ENCODE measurements around the gene UAP1L1.

Gene UAP1L1

DNA sequence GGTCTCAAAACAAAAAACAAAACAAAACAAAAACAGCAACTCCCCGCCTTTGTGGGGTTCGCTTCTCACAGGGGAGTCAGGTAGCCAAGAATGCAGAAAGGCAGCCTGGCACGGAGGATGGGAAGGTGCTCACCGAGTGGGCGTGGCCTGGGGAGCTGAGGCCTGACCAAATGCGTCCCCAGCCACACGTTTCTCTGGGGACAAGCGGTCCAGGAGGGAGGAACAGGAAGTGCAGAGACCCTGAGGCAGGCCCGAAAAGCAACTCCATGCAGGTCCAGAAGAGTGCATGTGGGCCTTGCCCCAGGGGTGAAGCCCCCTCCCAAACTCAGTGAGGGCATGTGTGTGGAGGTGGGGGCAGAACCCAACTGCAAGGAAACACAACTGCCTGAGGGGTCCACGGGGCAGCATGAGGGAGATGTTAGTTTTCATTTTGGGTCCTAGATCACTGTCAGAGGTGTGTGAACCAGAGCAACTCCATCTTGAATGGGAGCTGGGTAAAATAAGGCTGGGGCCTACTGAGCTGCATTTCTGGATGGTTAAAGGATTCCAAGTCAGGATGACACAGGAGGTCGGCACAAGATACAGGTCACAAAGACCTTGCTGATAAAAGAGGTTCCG is 2.6 kb upstream of the UAP1L1 start:
- DNase-seq (ENCODE audit: low read depth in 1 of 2, low spot score in 1 of 2) = no peak

DNA sequence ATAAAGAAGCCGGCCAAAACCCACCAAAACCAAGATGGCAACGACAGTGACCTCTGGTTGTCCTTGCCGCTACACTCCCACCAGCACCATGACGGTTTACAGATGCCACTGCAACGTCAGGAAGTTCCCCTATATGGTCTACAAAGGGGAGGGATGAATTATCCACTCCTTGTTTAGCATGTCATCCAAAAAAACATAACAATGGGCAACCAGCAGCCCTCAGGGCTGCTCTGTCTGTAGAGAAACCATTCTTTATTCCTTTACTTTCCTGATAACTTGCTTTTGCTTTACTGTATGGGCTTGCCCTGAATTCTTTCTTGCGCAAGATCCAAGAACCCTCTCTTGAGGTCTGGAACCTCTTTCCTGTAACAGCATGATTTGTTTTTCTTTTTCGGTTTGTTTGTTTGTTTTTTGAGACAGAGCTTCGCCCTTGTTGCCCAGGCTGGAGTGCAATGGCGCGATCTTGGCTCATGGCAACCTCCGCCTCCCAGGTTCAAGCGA is 2.0 kb upstream of the UAP1L1 start:
- DNase-seq (ENCODE audit: low read depth in 1 of 2, low spot score in 1 of 2) = no peak

DNA sequence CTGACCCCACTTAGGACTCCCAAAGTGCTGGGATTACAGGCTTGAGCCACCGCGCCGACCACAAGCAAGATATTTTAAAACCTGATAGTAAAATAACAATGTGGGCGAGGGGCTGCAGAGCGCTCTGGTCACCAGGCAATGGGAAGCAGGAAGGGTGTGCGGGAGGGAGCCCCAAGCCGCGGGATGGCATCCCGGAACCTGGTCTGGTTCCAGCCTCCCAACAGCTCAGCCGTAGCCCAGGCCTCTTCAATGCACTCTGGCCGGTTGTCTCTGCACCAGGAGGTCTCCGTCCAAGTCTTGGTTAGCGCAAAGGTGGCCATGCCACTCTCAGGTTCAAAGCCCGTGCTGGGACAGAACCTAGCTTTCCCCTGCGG is 694 bp upstream of the UAP1L1 start:
- no peak for DNase-seq (ENCODE audit: low read depth in 1 of 2, low spot score in 1 of 2)

DNA sequence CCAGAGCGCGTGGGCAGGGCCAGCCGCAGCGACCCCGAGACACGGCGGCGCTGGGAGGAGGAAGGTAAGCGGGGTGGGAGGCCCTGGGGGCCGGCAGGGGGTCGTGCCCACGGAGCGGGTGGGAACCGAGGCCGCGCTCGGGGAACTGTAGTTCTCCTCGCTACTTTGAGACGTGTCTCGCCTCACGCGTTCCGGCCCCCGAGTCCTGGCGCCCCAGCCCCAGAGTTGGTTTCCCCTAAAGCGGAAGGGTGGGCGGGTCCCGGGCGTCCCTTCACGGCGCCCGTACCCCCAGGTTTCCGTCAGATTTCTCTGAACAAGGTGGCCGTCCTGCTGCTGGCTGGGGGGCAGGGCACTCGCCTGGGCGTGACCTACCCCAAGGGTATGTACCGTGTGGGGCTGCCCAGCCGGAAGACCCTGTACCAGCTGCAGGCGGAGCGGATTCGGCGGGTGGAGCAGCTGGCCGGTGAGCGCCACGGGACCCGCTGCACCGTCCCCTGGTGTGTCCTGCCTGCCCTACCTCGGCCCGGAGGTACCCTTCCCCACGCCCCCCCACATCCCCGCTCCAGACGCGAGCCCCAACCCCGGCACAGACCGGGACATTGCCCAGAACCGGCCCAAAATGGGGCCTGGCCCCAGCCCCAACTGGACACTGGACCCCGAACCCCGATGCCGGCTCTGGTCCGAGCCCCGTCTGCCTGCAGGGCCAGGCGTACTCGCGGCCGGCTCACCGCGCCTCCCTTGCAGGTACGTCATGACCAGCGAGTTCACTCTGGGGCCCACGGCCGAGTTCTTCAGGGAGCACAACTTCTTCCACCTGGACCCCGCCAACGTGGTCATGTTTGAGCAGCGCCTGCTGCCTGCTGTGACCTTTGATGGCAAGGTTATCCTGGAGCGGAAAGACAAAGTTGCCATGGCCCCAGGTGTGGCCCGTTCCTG is 709 bp downstream of the UAP1L1 start:
- DNase-seq (ENCODE audit: low read depth in 1 of 2, low spot score in 1 of 2) = no peak

DNA sequence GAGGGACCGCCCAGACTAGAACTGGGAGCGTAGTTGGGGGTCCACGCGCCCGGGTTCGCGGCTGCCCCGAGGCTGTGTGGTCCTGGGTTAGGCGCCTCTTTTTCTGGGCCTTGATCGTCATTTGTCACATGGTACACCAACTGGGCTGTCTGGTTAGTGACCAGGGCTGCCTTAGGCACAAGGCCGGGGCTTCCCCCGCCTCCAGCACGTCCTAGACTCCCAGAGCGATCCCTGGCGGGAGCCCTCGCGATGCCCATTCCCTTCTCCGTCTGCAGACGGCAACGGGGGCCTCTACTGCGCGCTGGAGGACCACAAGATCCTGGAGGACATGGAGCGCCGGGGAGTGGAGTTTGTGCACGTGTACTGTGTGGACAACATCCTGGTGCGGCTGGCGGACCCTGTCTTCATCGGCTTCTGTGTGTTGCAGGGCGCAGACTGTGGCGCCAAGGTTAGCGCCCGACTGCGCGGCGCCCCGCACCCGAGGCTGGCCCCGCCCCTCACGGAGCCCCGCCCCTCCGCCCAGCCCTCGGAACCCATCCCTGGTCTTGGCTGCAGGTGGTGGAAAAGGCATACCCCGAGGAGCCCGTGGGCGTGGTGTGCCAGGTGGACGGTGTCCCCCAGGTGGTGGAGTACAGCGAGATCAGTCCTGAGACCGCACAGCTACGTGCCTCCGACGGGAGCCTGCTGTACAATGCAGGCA is 1.5 kb downstream of the UAP1L1 start:
- DNase-seq (ENCODE audit: low read depth in 1 of 2, low spot score in 1 of 2) = no peak

DNA sequence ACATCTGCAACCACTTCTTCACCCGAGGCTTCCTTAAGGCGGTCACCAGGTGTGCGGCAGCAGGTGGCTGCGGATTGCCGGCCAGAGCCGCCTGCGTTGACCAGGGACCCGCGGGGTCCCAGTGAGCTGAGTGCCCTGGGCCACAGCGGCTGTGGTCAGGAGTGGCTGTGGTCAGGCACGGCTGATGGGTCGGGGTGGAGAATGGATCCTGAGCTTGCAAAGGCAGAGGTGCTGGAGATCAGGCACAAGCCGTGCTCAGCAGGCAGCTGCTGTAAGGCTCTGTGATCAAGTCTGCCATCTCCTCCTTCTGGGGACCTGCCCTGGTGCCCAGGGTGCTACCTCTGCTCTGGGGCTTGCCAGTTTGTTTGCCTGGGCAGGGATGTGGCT is 2.1 kb downstream of the UAP1L1 start:
- DNase-seq (ENCODE audit: low read depth in 1 of 2, low spot score in 1 of 2) = no peak

DNA sequence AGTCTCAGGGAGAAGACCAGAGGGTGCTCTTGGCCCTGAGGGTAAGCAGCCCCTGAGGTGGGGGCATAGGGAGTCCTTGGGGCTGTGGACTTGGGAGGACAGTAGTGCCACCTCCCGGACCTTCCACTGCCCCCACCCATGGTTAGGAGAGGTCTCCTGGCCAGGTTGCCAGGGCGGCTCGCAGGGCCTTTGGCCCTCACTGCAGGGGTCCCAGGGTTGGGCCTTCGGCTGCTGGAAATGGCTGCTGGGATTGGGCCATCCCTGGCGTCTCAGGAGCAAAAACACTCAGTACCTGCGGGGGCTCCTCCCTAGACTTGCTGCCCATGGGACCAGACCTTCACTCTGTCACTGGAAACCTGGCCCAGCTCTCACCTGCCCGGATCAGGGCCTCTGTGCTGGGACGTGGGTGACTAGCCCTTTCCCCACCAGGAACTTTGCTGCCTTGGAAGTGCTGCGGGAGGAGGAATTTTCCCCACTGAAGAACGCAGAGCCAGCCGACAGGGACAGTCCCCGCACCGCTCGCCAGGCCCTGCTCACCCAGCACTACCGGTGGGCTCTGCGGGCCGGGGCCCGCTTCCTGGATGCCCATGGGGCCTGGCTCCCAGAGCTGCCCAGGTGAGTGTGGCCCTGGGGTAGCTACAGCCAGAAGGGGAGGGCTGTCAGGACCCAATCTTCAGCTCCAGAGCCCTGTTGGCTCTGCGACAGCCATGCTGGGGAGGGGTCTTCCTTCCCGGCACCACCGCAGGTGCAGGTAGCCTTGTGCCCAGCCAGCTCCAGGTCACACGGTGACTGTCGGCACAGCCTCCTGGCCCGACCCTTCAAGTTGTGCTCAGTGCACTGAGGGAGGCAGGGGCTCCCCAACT is 3.2 kb downstream of the UAP1L1 start:
- DNase-seq (ENCODE audit: low read depth in 1 of 2, low spot score in 1 of 2) = no peak

DNA sequence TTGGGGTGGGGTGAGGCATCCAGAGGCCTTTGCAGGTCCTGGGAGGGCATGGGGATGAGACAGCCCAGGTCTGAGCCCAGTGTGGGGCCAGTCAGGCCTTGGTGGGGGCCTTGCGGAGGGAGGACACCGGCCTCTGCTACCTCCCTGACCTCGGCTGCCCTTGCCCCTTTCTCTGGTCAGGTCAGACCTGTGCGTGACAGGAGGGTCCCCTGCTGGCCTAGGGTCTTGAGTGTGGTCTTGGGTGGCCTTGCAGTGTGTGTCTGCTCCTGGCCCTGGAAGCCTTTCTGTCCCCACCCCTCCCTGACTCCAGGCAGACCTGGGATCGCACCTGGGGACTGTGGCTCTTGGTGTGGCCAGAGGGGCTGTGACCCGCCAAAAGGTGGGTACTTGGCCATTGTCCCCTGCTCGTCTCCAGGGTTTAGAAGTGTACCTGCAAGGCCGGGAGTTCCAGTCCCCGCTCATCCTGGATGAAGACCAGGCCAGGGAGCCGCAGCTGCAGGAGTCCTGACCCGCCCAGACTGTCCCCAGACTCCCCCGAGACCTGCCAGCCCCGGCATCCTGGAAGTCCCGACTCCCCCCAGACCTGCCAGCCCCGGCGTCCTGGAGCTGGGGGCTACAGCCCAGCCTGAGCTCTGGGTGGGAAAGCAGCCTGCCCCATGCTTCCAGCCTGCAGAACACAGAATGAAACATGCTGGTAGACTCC is 5.1 kb downstream of the UAP1L1 start:
- DNase-seq (ENCODE audit: low read depth in 1 of 2, low spot score in 1 of 2) = no peak

DNA sequence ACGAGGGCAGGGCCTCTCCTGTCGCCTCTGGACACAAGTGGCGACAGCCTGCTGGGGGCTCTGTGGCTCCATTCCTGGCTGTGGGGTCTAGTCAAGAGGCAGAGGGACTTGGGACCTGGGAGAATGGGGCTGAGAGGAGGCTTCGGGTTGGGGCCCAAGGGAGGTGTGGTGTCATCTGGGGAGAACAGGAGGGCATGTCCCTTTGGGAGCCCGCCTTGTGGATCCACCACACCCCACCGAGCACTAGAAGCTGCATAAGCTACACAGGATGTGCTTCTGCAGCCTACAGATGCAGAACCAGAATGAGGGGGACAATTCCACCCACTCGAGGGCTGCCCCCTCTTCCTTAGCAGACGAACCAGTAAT is 5.6 kb downstream of the UAP1L1 start:
- DNase-seq (ENCODE audit: low read depth in 1 of 2, low spot score in 1 of 2) = no peak

DNA sequence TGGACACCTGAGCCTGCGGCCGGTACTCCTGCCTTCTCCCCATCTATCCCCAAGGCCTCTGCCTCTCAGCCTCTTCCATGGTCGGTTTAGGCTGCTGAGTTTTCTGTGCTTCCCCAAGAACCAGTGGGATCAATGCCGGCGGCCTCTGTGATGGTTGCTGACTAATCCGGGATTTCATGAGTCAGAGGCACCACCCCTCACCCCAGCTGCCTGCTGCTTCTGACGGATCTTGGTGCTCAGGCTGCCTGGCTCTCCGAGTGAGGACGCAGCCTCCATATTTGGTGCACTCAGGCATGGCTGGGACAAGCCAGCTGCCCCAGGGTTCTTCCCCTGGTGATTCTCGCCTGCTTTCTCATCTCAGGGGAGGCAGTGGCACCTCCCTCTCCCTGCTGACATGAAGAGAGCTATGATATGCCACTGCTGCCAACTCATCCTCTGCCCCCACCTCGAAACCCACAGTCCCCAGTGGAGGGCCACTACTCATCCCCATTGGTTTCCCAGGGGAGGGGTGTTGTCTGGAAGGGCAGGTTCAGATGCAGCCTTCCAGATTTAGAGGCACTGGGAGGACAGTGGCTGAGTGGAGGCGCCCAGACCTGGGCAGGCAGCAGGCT is 6.2 kb downstream of the UAP1L1 start:
- no peak for DNase-seq (ENCODE audit: low read depth in 1 of 2, low spot score in 1 of 2)

DNA sequence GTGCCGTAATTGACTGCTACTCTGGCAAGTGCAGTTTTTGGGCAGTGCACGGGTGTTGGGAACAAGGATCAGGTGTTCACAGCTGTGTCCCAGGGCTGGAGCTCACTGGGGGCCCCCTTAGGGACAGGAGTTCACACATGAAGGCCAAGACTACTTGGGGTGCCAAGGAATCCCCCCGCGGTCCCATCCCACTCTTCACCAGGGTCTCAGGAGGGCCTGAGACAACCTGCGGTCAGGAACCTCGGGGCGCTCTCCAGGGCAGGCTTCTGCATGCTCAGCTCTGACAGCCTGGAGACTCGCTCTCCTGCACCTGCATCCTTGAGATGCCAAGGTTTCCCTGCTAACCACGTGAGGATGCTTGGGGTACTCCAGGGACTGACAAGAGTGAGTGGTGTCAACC is 7.2 kb downstream of the UAP1L1 start:
- DNase-seq (ENCODE audit: low read depth in 1 of 2, low spot score in 1 of 2) = no peak

DNA sequence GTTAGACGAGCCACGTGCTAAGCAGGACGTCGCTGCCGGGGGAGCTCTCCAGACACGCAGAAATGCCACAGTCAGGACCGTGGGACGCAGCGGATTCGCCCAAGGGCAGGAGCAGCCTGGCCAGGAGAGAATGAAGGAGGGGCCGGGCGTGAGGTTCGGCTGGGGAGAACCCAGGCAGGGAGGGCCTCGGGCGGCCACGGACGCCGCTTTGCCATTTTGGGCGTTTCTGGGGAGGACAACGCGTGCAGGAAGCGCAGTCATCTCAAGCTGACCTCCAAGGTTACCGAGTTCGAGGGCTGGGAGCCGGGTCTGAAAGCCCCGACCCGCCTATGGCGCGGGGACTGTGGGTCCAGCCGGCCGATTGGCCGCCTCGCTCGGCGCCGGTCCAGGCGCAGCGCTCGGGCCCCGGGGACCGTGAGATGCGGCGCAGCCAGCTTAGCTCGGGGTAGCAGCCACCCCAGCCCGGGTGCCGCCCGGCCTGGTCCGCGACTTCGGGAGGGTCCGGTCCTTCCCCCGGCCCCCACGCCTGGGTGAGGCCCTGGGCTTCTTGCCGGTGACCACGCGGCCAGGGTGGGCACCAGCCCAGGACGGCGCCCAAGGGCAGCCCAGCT is 8.7 kb downstream of the UAP1L1 start:
- DNase-seq (ENCODE audit: low read depth in 1 of 2, low spot score in 1 of 2) = peak; percentile 17 to 28

DNA sequence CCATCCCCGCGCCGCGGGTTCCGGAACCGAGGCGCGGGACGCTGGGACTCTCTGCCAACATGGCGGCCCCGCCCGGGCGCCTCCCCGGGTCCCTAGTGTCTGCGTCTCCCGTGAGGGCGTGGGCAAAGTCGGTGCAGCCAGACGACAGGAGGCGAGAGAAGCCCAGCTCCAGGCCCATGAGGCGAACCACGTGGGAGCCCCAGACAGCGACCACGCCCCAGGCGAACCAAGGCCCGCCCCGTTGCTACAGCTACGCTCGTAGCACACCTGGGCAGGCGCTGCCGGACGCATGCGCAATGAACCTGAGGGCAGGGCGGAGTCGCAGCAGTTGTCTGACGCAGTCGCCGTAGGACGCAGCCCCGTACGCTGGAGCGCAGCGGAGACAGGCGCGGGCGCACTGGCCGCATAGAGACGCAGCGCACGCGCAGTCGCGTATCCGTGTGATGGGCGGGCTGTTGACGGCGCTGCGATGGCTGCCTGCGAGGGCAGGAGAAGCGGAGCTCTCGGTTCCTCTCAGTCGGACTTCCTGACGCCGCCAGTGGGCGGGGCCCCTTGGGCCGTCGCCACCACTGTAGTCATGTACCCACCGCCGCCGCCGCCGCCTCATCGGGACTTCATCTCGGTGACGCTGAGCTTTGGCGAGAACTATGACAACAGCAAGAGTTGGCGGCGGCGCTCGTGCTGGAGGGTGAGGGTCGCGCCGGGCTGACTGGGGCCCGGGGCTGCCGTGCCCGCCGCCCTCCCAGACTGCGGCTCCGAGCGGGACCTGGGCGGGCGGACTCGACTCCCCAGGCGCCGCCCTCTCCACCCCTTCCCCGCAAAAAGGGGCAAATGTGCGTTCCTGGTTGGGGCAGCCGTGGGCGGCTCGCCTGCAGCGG is 9.5 kb downstream of the UAP1L1 start, which contains the start of gene MAN1B1:
Gene MAN1B1, plus strand, starts transcription at position 455 of the 878 bp plus-strand sequence. Its CDS starts 15 bp downstream, at position 470.
- peak; percentile 97 to 99 for DNase-seq (ENCODE audit: low read depth in 1 of 2, low spot score in 1 of 2)

DNA sequence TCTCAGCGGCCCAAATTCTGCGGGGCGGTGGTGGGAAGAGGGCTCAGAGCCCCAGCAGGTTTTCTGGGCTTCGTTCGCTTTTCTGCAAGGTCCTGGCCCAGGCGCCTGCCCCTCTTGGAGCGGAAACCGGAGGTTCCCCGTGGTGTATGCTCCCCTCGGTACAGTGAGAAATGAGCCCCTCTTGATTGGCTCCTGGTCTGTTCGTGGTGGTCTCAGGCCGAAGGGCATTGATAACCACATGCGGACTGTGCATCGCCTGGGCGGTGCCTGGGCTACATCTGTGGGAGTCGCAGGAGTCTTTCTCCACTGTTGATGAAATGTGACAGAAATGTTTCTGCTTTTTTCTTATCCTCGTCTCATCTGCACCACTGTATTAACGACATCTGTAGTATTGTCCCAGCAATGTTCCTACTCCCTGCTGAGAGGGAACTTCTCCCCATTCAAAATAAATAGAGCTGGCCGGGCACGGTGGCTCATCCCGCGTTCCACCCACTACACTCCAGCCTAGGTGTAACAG is 10.2 kb downstream of the UAP1L1 start:
- no peak for DNase-seq (ENCODE audit: low read depth in 1 of 2, low spot score in 1 of 2)

DNA sequence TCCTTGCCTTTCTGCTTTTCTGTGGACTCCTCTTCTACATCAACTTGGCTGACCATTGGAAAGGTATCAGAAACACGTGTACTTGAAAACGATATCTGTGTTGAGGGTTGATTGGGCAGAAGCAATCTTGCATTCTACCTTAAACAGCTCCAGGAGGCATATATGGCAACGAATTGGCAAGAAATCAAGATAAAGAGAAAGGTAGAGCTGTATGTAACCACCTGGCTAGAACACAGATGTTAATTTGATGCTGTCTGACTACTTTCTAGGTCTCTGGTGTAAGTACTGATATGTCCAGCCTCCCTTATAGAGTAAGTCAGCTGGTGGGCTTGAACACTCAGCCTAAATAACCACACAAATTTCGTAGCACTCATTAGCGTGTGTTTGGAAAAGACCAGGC is 10.8 kb downstream of the UAP1L1 start:
- DNase-seq (ENCODE audit: low read depth in 1 of 2, low spot score in 1 of 2) = no peak

DNA sequence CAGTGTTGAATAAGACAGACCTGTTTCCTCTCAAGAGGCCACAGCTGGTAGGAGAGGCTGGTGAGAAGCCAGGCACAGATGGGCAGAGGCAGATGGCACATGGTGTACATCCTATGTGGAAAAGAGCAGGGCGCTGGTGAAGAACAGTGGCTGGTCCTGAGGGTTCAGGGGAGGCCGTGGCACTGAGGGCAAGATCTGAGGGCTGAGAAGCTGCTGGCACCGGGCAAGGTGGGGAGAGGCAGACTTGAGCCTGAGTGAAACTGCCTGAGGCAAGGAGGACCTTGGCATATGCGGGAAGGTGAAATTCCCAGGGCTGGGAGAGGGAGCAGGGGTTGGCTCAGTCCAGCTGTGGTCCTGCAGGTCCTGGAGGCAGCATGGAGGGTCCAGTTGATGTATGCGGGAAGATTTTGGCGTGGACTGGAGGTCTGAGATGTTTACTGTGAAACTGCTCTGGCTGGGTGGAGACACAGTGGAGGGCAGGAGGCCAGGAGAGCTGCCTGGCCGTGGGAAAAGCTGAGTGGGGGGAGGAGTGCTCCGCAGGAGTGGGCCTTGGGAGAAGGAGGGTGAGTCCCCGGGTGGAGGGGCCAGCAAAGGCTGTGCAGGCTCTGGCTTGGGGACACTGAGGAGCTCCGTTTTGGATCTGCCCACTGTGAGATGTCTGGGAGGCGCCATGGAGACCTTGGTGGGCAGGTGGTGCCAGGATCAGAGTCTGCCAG is 12.1 kb downstream of the UAP1L1 start:
- no peak for DNase-seq (ENCODE audit: low read depth in 1 of 2, low spot score in 1 of 2)

DNA sequence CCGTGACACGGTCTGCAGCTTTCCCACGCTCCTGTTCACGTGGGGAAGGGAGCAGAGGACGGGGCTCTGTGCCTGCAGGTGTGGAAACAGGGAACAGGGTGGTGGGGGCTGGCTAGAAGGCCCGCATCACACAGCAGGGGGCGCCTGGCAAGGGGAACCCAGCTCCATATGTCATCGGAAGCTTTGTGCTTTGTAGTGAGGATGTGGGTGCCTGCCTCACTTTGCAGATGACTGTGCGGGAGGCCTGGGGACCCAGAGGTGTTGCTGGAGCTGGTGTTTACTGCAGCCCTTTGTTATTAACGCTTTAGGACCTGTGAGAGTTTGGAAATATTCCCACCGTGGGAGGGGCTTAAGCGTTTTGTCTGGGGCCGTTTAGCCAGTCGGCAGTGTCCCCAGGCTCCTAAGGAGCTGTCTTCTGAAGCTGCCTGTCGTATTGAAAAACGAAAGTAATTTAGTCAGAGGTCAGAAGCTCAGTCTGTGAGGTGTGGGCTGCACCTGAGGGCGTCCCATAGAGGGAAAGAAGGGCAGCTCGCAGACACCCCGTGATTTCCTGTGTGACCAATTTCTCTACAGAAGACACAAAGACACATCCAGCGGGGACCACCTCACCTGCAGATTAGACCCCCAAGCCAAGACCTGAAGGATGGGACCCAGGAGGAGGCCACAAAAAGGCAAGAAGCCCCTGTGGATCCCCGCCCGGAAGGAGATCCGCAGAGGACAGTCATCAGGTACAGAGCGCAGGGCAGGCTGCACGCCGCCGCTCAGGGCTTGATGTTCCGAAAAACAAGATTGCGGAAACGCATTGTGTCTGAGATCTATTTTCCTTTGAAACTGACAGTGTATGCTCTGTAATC is 18.6 kb downstream of the UAP1L1 start:
- DNase-seq (ENCODE audit: low read depth in 1 of 2, low spot score in 1 of 2) = peak; percentile 58 to 79

Data from activated CD4-positive, alpha-beta T cell treated with anti-CD3 and anti-CD28 coated beads, Interleukin-2, amount 50 U/mL, for 24 hours (primary cell).